Activated CD4-positive, CD25-positive, alpha-beta regulatory T cell (primary cell): ENCODE results near the gene NUDT11.
"Not testable (repeated sequence)": the region's sequence is repeated elsewhere in the genome, so short reads cannot be mapped to it uniquely, and the experiment has no call there.

Source experiments
- DNase-seq, 4 experiments: peaks; one replicate each; lab custom pipeline; 2025; lab: John Stamatoyannopoulos, UW

NUDT11 gene

GRCh38 chrX:51496501-51497291 lies at the start of gene NUDT11:
TSS of gene NUDT11 (minus strand) at chrX:51496592. CDS start at chrX:51496444, 148 bp downstream.
- peak in 1 of 4 experiments; percentile 13 for DNase-seq

DNA sequence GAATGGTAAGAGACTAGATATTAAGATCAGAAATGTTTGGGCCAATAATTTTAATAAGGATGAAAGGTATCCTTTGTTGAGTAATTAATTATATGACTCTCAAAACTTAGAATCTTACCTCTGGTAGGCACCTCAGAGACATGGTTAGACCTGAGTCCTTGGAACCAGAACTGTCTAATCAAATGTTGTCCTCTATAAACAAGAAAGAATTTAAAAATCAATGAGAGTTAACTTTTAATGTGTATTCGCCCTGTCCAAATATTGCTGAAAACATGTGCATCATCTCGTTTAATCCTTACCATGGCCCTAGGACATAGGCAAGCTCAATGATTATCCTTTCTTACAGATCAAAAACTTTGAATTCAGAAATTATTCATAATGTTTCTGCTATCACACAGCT lies 24.0 kb upstream of the NUDT11 start:
- no peak for DNase-seq

DNA sequence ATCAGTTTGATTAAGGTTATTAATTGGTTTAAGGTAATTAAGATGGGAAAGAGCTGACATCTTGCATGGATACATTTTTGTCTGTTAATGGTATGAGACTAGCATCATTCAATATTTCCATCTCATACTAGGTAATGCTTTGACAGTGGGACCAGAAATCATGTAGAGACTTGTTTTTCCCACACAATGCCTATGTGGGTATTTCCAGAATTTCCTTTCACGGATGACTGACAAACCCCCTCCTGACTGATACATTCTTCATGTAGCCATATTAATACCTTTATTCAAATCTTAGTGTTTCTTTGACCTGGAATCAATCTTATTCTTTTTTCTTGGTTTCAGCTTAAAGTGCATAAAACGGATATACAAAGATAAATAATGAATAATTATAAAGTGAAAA lies 22.7 kb upstream of the NUDT11 start:
- DNase-seq, result not testable (repeated sequence)

GRCh38 chrX:51507551-51507950 lies 11.2 kb upstream of the NUDT11 start:
- no peak for DNase-seq

DNA sequence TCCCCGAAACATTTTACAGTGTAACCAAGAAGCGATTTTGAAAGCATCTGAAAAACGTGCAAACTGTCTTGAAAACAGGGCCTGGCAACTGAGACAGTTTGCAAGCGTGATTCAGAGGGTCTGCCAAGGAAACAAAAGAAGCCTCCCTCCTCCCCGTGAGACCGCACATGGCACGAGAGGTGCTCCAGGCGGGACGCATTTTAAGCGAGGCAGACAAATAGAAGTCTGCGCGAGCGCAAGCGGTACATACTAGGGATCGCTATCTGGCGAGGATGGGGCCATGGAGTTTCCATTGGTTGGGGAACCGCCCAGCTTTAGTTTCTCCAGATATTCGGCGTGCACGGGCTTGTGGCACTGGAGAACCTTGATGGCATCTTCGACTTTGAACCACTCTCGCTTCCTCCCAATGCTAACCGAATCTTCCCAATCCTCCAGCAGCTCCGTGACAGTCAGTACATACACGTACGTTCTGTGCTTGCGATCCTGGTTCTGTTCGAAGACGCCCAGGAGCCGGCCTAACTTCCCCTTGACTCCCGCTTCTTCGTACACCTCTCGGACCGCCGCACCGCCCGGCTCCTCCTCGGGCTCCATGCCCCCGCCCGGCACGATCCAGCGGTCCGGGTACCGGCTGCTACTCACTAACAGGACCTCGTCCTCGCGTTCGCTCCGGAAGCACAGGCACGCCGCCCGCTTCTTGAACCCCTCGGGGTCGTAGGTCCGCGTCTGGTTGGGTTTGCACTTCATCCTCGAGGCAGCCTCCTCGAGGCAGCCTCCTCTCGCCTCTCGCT lies 497 bp downstream of the NUDT11 start:
- DNase-seq, result not testable (repeated sequence)

GRCh38 chrX:51494409-51494808 lies 2.0 kb downstream of the NUDT11 start:
- no peak for DNase-seq

DNA sequence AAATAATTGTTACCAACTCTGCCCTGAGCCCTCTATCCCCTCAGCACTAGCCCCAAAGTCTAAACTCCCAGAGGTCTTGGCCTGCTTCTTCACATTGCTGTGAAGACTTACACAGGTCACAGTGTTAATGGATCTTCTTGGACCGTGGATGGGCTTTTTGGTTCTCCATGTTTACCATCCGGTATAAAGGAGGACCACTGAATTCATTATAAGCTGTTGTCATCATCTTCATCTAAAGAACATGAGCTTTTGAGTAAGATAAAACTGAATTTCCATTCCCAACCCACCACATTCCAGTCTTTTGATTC lies 8.5 kb downstream of the NUDT11 start:
- DNase-seq, result no peak

DNA sequence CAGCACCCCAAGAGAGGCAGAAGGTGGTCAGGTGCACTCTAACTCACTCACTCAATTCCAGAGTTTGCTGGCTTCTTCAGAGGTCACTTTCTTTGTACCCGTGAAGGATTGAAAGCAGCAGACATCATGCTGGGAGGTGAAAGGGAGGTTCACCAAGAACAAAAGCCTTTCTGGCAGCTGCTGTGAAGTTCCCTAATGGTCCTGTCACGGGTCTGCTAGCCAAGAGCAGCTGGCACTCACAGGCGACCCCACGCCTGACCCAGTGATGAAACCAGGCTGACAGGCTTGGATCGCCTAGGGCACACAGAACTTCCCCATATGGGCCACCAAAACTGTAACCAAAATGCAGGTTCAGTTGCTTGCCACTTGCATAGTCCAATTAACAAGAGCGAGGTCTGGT lies 11.8 kb downstream of the NUDT11 start:
- no peak for DNase-seq

DNA sequence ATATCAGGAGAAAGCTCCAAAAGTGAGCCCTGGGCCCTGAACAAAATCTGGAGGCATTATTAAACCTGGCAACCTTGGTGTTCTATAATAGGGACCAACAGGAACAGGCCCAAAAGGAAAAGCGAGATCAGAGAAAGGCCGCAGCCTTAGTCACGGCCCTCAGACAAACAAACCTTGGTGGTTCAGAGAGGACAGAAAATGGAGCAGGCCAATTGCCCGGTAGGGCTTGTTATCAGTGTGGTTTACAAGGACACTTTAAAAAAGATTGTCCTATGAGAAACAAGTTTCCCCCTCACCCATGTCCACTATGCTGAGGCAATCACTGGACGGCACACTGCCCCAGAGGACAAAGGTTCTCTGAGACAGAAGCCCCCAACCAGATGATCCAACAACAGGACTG lies 14.0 kb downstream of the NUDT11 start:
- DNase-seq, result not testable (repeated sequence)

GRCh38 chrX:51476930-51477329 lies 19.5 kb downstream of the NUDT11 start:
- DNase-seq, result no peak

DNA sequence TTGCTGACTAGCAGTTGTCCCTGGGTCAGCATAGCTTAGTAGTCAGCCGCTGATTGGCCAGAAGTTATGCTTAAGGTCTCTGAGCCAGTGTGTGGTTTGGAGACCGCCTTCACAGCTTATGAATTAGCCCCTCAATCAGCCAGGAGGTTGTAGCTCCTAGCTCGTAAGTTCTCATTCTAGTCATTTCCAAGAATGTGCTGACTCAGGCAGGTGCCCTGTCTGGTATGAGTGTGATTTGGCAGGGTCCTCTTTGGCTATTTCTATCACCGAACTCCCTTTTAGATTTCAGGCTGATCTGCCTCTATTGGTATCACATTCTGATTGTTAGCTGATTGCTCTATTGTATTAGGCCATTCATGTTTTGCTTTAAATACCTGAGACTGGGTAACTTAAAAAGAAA lies 33.1 kb downstream of the NUDT11 start:
- no peak for DNase-seq

DNA sequence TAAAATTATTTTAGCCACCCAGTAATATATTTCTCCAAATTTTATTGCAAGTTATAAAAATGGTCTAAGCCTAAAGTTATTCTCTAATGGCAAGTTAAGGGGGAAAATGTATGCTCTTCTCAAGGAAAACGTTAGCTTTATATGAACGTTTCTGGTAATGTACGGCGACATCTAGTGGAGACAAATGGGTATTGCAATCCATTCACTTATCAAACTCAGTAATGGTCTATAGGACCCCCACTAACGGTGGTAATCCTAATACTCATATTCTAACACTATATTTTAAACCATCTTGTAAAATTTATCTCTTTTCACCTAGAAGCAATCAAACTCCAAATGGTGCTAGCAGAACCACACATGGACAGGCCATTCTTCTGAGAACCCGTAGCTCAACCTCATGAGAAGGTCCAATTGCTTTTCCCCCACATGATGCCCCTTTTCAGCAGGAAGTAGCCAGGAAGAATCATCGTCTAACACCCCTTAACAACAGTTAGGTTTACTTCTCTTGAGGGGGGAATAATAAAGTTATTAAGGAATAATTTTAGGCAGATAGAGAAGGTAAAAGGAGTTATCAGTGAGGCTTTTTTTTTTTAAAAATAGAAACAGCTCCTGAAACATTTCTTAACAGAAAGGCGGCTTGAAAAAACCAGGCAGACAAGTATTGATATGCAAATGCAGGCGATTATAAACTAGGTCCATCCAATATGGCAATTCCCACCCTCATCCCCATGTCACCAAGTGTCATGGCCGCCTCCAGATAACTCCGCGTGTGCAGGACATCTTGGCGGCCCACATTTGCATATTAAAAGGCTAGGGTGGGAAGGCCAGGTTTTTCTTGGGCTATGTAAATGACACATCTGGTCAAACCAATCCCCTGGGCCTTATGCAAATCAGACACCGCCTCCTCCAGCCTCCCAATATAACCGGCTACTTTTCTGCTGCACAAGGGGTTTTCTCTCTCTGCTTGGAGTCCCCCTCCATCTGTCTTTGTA lies 35.0 kb downstream of the NUDT11 start:
- no peak for DNase-seq

DNA sequence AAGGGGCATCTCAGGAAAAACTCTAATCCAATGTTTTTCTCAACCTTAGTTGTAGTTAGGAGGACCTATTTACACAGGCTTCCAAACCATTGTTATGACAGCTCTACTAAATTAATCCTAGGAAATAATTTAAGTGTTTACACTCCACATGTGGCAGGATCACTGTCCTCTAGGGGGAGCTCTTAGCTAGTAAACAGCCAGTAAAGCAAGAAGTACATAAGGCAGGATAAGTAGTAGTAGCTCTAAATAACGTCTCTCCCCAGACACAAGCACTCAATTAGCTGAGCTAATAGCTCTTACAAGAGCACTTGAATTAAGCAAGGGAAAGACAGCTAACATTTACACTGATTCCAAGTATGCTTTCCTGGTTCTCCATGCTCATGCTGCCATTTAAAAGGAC lies 37.3 kb downstream of the NUDT11 start:
- DNase-seq, result no peak

DNA sequence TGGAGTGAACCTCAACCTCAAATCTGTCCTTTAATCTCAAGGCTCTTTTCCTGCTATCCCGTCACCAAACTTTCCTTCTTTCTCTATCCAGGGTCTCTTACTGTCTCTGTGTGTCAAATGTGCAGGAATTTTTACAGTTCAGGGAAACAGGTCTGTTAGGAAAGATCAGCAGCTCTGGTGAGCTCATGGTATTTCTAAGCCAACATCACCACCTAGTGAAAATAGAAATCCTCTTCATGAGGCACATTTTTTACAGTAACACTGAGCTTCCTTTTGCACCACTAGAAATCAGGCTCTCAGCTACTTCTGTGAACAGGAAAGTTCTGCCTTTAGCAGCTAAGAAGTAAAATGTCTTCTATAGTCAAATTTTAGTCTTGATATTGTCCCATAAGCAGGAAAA lies 39.6 kb downstream of the NUDT11 start:
- DNase-seq, result no peak

DNA sequence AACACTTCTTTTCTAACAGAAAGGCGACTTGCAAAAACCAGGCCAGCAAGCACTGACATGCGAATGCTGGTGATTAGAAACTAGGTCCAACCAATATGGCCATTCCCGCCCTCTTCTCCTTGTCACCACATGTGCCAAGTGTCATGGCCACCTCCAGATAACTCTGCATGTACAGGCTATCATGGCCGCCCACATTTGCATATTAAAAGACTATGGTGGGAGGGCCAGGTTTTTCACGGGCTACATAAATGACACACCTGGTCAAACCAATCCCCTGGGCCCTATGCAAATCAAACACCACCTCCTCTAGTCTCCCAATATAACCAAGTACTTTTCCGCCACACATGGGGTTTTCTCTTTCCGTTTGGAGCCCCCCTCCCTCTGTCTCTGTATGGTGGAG lies 40.1 kb downstream of the NUDT11 start:
- DNase-seq, result no peak

- DNase-seq, result no peak
These were observed 56.0 kb downstream of the NUDT11 start for GRCh38 chrX:51440365-51440764.
